Aorta (tissue), 5 donors: ENCODE data around the gene NOL4L. TPM values are rescaled to one million over a fixed set of nuclear protein-coding genes. Genes with fewer than 3 reads are reported as not detected.
"Not testable (repeated sequence)": the region's sequence is repeated elsewhere in the genome, so short reads cannot be mapped to it uniquely, and the experiment has no call there.

Source experiments
- ATAC-seq: fragments of 200-7000 bp; cut with Tn5 transposase; one replicate; pipeline ENCODE4 v1.9.1; 2022; ENCODE audit warnings: moderate library complexity; ENCODE audit not compliant: low FRiP score
- DNase-seq, 2 donors: peaks; one replicate each; pipeline ENCODE4 v3.0.0-alpha.2; 2020
- H3K27ac ChIP-seq, 2 donors: one replicate each; pipeline ENCODE4 v1.5.1; 2013; ENCODE audit warnings: low read length in 2 of 2, mild to moderate bottlenecking in 2 of 2, moderate library complexity in 2 of 2, control low read depth in 1 of 2, inconsistent platforms in 1 of 2, low read depth in 1 of 2
- H3K27me3 ChIP-seq, 2 donors: one replicate each; pipeline ENCODE4 v1.6.1; 2013; ENCODE audit warnings: control low read depth in 1 of 2, low read length in 1 of 2, mild to moderate bottlenecking in 1 of 2, moderate library complexity in 1 of 2; ENCODE audit not compliant: insufficient read depth in 2 of 2, control insufficient read depth in 1 of 2
- H3K36me3 ChIP-seq, 2 donors: one replicate each; pipeline ENCODE4 v1.6.1; 2013; ENCODE audit warnings: control low read depth in 1 of 2, low read length in 1 of 2, mild to moderate bottlenecking in 1 of 2; ENCODE audit not compliant: insufficient read depth in 2 of 2, control insufficient read depth in 1 of 2
- H3K4me1 ChIP-seq, 2 donors: one replicate each; pipeline ENCODE4 v1.6.1; 2013; ENCODE audit warnings: low read length in 2 of 2, control low read depth in 1 of 2, mild to moderate bottlenecking in 1 of 2, moderate library complexity in 1 of 2; ENCODE audit not compliant: insufficient read depth in 2 of 2, control insufficient read depth in 1 of 2
- H3K4me3 ChIP-seq, 2 donors: one replicate each; pipeline ENCODE4 v1.5.1; 2013; ENCODE audit warnings: low read length in 2 of 2, control low read depth in 1 of 2, mild to moderate bottlenecking in 1 of 2
- H3K9me3 ChIP-seq: one replicate; pipeline ENCODE4 v1.6.1; 2013; ENCODE audit warnings: mild to moderate bottlenecking, low read length; ENCODE audit not compliant: control insufficient read depth
- WGBS, 2 donors: extraction: QIAGEN DNeasy Blood & Tissue Kit; methylation state at CpG; one replicate each; pipeline ENCODE4 v1.1.7; 2013; 5-methylcytosine and 5-hydroxymethylcytosine counted together
- intact Hi-C, 2 donors: fragments of 100-400 bp; cut with DNase I; formaldehyde crosslinking; loops; one replicate each; pipeline versions ENCODE4 v1.14.2 to v1.15.0; 2022
- polyA plus RNA-seq, 2 donors: library from polyadenylated mRNA; stranded (reverse); fragments of 200-250 nt; gene quantifications; one replicate each; pipeline ENCODE4 v1.2.3, GENCODE V29; 2013
- total RNA-seq, 2 donors: library from RNA; stranded (reverse); fragmentation: NEBNext Ultra II Directional; extraction: Animal tissue kit (Norgen Biotek cat#: 25700); gene quantifications; one replicate each; pipeline ENCODE4 v1.2.1, GENCODE V29; 2021
- donor health status: healthy with polysubstance abuse.
- donor health status: Bipolar disorder and iron deficiency.
- donor health status: DM: no; HTN: no; CAD: no.
- donor health status: DM: no; HTN: no; CAD: no.
- donor health status: DM: yes; HTN: yes; CAD: no.

Gene NOL4L
- total and polyA plus RNA-seq, 4 donors = 2.3 to 29.5 (median 8.0) TPM

DNA sequence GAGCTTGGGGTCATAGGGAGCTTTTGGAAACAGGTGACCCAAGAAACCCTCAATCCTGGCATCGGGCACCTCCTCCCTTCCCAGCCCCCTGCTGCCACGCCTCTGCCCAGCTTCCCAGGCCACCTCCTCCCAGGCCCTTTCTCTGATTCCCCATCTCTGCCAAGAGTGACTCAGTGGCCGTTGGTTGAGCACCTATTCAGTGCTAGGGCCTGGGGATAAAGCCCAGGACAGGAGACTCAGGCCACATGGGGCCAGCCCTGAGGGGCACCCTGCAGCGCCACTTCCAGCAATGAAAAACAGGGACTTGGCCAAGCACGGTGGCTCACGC is 116.9 kb downstream of the NOL4L start:
- intact Hi-C loops = no loop called here
- no peaks in the 10 kb centered on the region for H3K4me1 ChIP-seq
- no peak overlapping the region for H3K4me3 ChIP-seq
- H3K9me3 ChIP-seq = no peaks in the 10 kb centered on the region
- DNase-seq = no peak
- no peak overlapping the region for H3K27ac ChIP-seq
- H3K27me3 ChIP-seq = no peaks in the 10 kb centered on the region
- no peaks in the 10 kb centered on the region for H3K36me3 ChIP-seq
- 90 to 95% methylated on average over 6 of the region's 6 CpGs for WGBS, 2 donors
- ATAC-seq = no peak

DNA sequence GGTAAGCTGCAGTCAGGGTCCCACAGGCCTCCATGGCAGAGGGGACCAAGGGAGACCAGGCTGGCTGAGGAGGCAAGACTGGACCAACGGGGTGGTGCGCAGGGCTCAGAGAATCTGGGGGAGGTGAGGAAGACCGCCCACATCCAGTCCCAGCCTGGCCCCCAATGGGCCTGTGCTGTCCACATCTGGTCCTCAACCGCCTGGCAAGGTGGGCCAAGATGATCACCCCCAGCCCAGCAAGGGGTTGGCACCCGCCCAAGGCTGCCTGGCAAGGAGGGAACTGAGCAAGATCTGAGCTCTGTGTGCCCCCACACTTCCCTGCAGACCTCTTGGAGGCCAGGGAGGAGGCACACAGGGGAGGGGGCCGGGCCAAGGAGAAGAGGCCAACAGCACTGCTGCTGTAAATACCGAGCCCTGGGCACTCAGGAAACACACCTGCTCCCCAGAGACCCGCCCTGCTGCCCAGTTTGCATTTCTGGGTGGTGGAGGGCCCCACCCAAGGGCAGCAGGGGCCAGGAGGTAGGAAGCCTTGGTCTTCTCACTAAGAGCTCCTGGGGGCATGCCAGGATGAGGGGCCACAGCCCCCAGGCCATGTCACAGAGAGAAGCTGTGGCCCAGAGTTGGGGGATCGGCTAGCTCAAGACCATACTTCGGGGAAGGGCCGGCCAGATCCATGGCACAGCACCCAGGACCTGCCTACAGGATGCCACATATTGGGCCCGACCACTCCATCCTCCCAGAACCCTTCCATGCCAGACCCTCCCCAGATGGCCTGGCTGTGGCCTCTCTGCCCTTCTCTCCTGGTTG is 117.4 kb downstream of the NOL4L start:
- Histone ChIP-seq H3K9me3 (no peaks in the 10 kb centered on the region), H3K4me3 (no peak overlapping the region), H3K27ac (no peak overlapping the region), H3K27me3 (no peaks in the 10 kb centered on the region), H3K36me3 (no peaks in the 10 kb centered on the region), H3K4me1 (no peaks in the 10 kb centered on the region)
- ATAC-seq = no peak
- WGBS, 2 donors = 92 to 97% methylated on average over 12 of the region's 12 CpGs
- intact Hi-C loops = no loop called here
- DNase-seq = no peak

DNA sequence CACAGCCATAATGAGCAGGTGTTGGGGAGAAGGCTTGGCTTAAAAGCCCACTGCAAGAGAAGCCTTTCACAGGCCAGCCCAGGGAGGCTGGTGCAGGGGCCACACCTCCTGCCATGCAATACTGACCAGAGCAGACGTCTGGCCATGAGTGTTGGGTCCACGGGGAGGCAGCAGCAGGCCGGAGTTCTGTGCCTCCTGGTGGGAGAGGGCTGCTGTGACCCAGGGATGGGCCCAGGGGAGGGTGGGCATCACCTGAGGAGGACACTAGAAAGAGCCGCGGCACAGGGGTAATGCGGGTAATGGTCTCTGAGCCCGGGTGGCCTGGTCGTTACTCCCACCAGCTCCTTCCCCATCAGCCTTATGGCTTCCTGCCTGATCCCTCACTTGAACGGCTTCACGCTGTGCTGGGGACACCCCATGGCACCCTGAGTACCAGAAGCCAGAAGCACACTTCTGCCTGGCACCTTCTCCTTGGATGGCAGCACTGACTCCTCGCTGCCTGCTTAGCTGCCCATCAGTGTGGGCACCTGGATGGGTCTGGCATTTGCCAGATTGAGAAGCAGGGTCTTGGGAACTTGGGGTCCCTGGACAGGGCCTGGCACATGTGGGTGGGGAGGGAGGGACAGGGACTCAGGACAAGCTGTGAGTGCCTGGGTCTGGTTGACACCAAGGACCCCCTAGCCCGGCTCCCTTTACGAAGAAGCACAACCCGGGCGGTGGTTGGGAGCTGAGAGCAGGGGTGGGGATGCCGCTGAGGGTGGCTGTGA is 118.2 kb downstream of the NOL4L start:
- Histone ChIP-seq H3K27ac (no peak overlapping the region), H3K27me3 (no peaks in the 10 kb centered on the region), H3K9me3 (no peaks in the 10 kb centered on the region), H3K36me3 (no peaks in the 10 kb centered on the region), H3K4me3 (no peak overlapping the region), H3K4me1 (no peaks in the 10 kb centered on the region)
- no peak for DNase-seq
- intact Hi-C loops = no loop called here
- 80 to 90% methylated on average over 16 of the region's 16 CpGs for WGBS, 2 donors
- ATAC-seq = no peak

DNA sequence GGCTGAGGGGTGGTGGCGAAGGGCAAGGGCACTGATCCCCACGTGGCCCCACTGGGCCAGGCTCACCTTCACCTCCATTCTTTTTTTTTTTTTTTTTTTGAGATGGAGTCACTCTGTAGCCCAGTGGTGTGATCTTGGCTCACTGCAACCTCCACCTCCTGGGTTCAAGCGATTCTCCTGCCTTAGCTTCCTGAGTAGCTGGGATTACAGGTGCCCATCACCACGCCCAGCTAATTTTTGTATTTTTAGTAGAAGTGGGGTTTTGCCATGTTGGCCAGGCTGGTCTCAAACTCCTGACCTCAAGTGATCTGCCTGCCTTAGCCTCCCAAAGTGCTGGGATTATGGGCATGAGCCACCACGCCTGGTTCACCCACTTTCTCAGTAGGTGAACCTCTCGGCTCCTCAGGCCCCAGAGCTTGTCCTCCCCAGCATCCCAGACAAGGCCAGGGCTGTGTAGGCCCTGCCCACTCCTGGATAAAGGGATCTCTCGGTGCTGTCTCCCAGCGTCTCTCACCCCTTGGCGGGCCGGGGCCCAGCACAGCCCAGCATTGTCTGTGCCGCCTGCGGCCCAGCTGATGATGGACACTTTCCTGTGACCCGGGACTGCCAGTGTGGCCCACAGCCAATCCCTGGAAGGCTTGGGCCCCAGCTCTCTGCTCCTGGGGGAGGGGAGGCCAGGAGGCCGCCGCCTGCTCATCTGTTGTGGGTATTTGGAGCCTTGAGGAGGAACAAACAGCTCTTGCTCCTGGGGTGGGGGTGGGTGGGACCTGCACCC is 119.0 kb downstream of the NOL4L start:
- H3K27ac ChIP-seq, DNase-seq: not testable (repeated sequence)
- 73 to 83% methylated on average over 15 of the region's 15 CpGs for WGBS, 2 donors

DNA sequence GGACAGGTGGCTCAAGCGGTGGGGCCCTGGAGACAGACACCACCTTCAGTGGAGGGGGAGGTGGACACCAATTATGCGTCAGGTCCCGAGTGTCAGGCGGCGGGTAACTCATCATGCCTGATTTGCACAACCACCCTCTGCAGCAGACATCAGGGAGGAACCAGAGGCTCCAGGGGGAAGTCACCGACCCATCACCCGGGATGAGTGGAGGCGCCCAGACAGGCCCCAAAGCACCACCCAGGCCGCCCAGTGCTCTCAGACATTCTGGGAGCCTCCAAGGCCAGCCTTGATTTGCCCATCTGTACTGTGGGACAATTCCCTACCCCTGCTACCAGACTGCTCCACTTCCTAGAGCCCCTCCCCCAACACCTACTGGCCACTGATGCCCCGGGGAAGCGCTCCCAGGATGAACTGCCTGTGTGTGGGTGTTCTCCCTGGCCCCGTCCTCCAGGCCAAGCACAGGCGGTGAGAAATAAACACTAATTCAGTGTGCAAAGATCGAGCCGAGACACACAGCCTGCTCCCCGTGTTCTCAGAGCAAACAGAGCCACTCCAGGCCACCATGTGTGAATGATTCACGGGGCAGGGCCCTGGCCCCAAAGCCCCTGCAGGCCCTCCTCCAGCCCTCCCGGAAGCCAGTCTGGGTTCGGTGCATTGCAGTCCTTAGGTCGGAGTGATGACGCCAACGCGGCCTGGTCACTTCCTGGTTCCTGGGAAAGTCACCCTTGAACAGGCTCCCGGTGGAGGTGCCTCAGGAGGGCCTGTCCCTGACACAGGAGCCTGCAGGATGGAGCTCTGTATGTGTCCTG is 119.8 kb downstream of the NOL4L start:
- H3K4me1 ChIP-seq = no peaks in the 10 kb centered on the region
- H3K27ac ChIP-seq = no peak overlapping the region
- H3K9me3 ChIP-seq = no peaks in the 10 kb centered on the region
- peak in 1 of 2 donors; percentile 89 for DNase-seq
- H3K27me3 ChIP-seq = no peaks in the 10 kb centered on the region
- peak; percentile 30 for ATAC-seq
- intact Hi-C loops = no loop called here
- no peak overlapping the region for H3K4me3 ChIP-seq
- 81 to 83% methylated on average over 24 of the region's 24 CpGs for WGBS, 2 donors
- no peaks in the 10 kb centered on the region for H3K36me3 ChIP-seq

More for the DNA sequence above, 119.0 kb downstream of the NOL4L start:
- H3K36me3 ChIP-seq, H3K27me3 ChIP-seq, H3K9me3 ChIP-seq, H3K4me3 ChIP-seq, intact Hi-C loops, ATAC-seq, H3K4me1 ChIP-seq: not testable (repeated sequence)

DNA sequence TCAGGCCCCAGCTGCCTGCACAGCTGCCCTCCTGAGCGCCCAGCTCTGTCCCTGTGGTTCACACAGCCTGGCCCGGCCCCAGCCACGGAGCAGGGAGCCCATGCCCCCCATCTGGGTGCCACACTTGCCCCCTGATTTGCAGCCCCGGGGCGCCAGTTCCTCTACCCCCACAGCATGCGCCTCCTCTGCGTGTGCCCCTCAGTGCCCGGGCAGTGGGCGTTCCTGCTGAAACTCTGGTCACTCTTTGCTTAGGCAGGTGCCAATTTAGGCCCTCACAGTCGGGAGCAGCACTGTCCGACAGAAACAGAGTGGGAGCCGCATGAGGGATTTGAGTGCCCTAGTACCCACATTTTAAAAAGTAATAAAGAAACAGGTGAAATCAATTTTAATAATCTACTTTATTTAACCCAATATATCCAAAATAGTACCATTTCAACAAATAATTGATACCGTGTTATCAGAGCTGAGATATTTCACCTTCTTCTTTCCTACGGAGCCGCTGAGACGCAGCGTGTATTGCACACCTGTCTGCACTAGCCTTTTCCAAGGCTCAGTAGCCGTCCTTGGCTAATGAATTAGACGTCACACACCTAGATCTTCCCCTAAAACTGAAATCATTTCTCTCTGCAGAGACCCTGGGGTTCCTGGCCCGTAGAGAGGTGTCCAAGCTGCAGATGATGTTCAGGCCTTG is 120.6 kb downstream of the NOL4L start:
- intact Hi-C loops = no loop called here
- ATAC-seq = no peak
- DNase-seq = no peak
- no peaks in the 10 kb centered on the region for H3K9me3 ChIP-seq
- H3K36me3 ChIP-seq = no peaks in the 10 kb centered on the region
- H3K4me1 ChIP-seq = no peaks in the 10 kb centered on the region
- no peaks in the 10 kb centered on the region for H3K27me3 ChIP-seq
- 85 to 87% methylated on average over 20 of the region's 20 CpGs for WGBS, 2 donors
- no peak overlapping the region for H3K27ac ChIP-seq
- H3K4me3 ChIP-seq = no peak overlapping the region

DNA sequence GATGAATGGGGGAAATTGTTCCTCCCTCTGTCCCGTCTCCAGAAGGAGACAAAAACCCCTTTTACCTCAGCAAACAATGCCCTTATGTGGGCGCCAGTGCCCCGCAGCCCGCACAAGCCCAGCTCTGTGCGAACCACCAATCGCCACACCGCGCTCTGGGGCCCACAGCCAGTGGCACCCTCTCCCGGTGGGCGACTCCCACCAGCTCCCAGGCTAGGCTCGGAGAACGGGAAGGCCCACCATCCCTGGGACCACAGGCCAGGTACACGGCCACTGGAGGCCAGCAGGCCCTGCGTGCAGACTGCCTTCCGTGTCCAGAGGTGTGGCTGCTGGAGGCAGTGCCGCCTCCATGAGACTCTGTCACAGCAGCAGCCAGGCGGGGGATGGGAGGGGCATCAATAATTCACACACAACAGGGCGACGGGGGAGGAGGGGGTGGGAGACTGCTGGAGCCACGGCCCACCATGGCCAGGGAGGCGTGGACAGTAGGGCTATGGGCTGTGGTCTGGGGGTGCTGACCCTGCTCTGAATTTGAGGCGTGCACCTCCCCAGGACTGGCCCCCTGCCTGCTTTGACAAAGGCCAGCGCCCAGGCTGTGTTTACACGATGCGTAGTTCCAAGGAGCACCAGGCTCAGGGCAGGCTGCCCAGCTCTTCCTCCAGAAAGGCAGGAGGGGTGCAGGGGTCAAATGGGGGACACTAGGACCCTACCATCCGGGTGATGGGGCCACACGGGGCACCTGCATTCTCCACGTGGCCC is 121.3 kb downstream of the NOL4L start:
- ATAC-seq (peak; percentile 3), DNase-seq (no peak)
- H3K9me3 ChIP-seq = no peaks in the 10 kb centered on the region
- H3K36me3 ChIP-seq = no peaks in the 10 kb centered on the region
- no peak overlapping the region for H3K4me3 ChIP-seq
- 63 to 69% methylated on average over 28 of the region's 28 CpGs for WGBS, 2 donors
- intact Hi-C loops = no loop called here
- H3K27ac ChIP-seq = no peak overlapping the region
- no peaks in the 10 kb centered on the region for H3K4me1 ChIP-seq
- no peaks in the 10 kb centered on the region for H3K27me3 ChIP-seq
